Left colon (tissue), 2 donors: ENCODE data around the gene CFAP299. TPM values are rescaled to one million over a fixed set of nuclear protein-coding genes. Genes with fewer than 3 reads are reported as not detected.

Experiments used
- ATAC-seq: fragments of 200-7000 bp; cut with Tn5 transposase; one replicate; pipeline ENCODE4 v1.9.1; 2020; ENCODE audit warnings: mild to moderate bottlenecking, moderate library complexity
- DNase-seq, 2 donors: peaks; one replicate each; pipeline ENCODE4 v3.0.0-alpha.2; 2020
- intact Hi-C, 2 donors: fragments of 100-400 bp; cut with DNase I in 1 of 2; cut with micrococcal nuclease in 1 of 2; formaldehyde crosslinking; loops; one replicate each; pipeline versions ENCODE4 v1.11.2 to v1.14.0; 2022; cut with DNase I, micrococcal nuclease
- total RNA-seq, 2 donors: library from RNA; stranded (reverse); fragmentation: NEBNext Ultra II Directional; extraction: Animal tissue kit (Norgen Biotek cat#: 25700); gene quantifications; one replicate each; pipeline ENCODE4 v1.2.1, GENCODE V29; 2021
- donor health status: DM: no; HTN: no; CAD: no.
- donor health status: DM: yes; HTN: yes; CAD: no.

The CFAP299 gene
- total RNA-seq, 2 donors from 2014 or later = not detected

- DNase-seq = no peak
- no peak for ATAC-seq
- intact Hi-C loops = no loop called here
These were observed 204.8 kb downstream of the CFAP299 start for GRCh38 chr4:80540349-80540748.

DNA sequence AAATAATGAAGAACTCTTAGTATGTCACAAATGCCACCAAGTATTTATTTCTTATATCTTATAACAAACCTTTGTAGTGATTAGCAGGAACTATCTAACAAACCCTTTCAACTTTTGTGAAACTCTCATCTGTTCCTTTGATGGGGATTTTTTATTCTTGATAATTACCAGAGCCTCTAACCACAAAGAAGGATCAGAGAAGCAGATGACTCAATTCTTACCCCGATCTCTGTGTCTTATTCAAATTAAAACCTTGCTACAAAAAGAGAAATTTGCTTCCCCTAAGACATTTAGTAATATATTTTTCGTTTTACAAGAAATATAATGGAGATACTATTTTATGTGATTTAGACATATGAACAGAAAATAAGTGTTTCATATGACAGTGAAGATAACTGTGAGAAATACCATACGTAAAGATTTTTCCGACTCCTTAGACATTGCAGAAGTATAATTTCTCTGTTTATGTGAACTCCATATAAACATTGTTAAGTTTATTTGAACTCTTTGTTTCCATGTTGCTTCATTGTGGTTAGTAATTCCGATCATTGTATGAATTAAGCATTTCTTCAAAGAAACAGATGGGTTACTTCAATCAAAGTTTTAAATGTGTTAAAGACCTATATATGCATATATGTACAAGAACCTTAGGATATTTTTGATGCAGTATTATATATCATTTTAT, 205.4 kb downstream of the CFAP299 start:
- intact Hi-C loops = no loop called here
- no peak for DNase-seq
- no peak for ATAC-seq

GRCh38 chr4:80542747-80543146, 207.2 kb downstream of the CFAP299 start:
- intact Hi-C loops = no loop called here
- ATAC-seq = no peak

DNA sequence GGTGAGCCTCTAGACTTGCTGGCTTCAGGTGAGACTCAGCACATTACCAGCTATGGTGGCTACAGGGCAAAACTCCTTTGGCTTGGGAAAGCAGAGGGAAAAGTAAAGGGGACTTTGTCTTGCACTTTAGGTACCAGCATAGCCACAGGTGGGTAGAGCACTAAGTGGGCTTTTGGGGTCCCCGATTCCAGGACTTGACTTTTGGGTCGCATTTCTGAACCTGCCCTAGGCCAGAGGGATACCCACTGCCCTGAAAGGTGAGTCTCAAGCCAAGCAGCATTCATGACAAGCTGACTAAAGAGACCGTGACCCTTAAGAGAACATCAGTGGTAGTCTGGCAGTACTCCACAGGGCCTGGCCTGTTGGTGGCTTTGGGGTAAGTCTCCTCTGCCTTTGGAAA, 224.8 kb downstream of the CFAP299 start:
- ATAC-seq = no peak
- intact Hi-C loops = no loop called here
- DNase-seq = no peak

More at GRCh38 chr4:80542747-80543146, 207.2 kb downstream of the CFAP299 start:
- DNase-seq = no peak

DNA sequence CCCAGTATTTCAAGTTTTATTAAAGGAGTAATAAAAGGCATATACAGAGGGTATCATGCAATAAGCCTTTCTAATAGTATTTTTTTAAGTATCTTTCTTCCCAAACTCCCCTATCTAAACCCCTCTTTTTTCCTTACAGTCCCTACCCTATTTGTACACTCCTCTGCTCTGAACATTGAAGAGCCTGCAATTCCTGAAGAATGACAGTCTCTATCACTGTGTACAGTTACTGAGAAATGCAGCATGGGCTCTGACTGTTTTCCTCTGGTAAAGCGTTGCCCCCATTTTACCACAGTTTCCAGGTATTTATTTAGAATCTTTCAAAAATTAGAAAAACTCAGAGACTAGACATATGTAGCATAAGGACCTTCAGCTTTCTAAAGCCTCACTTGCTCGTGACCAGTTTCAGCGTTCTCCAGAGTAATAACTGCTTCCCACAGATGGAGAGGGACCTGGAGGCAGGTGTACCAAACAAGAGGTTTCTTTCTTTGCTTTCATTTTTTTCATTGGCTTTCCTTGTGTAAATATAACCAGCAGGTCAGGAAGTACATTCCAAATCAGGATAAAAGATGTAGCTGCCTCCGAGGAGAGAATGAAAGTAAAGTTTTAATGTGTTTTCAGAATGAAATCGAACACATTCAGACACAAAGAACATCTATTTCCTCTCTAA, 230.8 kb downstream of the CFAP299 start:
- intact Hi-C loops = no loop called here
- no peak for DNase-seq
- ATAC-seq = peak; percentile 65

GRCh38 chr4:80568891-80569290, 233.4 kb downstream of the CFAP299 start:
- DNase-seq = no peak

GRCh38 chr4:80576796-80577195, 241.3 kb downstream of the CFAP299 start:
- DNase-seq (no peak), ATAC-seq (no peak)
- intact Hi-C loops = no loop called here

More at GRCh38 chr4:80568891-80569290, 233.4 kb downstream of the CFAP299 start:
- ATAC-seq = no peak
- intact Hi-C loops = no loop called here

DNA sequence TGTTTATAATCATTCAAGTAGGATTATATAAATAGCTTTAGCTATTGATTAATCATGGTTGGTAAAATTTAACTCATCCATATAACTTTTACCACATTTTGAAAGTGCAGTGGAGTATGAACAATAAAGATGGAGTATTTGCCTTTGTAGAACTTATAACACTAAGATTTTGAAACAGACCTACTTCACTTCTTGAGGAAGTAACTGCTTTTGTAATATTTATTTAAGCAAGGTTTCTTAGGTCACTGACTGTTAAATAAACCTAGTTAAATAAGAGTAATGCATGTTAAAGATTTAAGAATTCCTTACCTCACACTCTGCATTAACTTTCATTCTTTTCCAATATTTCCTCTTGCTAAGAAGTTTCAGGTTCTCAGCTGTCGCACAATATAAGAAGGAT, 242.5 kb downstream of the CFAP299 start:
- ATAC-seq = no peak
- intact Hi-C loops = no loop called here
- no peak for DNase-seq

DNA sequence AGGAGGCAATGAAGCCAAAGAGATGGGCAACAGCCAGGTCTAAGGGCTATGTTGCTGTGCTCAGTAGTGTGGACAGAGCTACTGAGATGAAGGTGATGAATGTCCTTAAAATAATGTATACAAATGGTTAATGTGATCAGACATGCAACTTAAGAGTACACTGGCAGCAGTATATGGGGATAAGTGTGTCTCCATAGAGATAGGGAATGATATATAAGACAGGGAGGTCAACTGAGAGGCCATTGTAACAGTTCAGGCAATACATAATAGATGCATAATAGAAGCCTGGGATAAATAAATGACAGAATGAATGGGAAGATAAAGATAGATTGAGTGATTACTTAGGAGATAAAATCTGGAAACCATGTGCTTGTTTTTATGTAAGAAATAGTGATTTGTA, 250.0 kb downstream of the CFAP299 start:
- ATAC-seq (no peak), DNase-seq (no peak)
- intact Hi-C loops = no loop called here

DNA sequence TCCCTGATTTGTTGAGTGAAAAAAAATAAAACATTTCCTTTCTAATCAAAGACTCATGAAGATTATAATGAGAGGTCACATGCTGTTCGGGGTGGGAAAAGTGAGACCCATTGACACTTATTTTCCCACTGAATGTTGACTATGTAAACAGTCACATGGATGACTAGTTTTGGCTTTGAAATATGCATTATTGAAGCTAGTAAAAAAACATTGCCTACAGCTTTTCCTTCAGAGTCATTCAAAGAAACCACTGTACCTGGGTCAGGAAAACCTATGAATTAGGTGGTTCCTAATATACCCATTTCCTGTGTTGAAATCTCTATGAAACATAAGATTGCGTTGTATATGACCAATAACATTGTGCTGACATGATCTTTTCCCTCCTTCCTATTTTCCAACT, 251.2 kb downstream of the CFAP299 start:
- intact Hi-C loops = no loop called here
- ATAC-seq (no peak), DNase-seq (no peak)

- ATAC-seq (no peak), DNase-seq (no peak)
- intact Hi-C loops = no loop called here
These were observed 252.4 kb downstream of the CFAP299 start for GRCh38 chr4:80587871-80588385.

- DNase-seq (no peak), ATAC-seq (peak; percentile 49)
- intact Hi-C loops = no loop called here
These were observed 257.4 kb downstream of the CFAP299 start for GRCh38 chr4:80592950-80593349.

DNA sequence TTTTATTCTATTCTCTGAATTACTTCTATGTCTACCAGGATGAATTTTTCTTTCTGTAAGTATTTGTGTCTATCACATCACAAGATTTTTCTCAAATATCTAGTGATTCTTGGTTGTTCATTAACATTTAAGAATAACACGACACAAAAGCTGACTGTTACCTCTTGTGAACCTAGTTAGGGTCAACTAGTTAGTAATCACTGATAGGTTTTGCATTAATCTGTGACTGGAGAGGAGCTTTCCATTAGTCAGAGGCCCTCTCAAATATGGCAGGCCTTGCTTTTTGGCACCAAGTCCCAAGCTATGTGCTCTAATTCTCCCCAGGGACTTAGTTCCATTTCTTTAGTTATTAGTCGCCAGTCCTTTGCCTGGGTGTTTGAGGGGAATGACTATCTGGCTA, 259.2 kb downstream of the CFAP299 start:
- DNase-seq = no peak
- no peak for ATAC-seq
- intact Hi-C loops = no loop called here

- intact Hi-C loops = no loop called here
- no peak for DNase-seq
- ATAC-seq = no peak
These were observed 272.9 kb downstream of the CFAP299 start for GRCh38 chr4:80608281-80608980.

- no peak for DNase-seq
- ATAC-seq = no peak
- intact Hi-C loops = no loop called here
These were observed 274.7 kb downstream of the CFAP299 start for GRCh38 chr4:80610199-80610598.

DNA sequence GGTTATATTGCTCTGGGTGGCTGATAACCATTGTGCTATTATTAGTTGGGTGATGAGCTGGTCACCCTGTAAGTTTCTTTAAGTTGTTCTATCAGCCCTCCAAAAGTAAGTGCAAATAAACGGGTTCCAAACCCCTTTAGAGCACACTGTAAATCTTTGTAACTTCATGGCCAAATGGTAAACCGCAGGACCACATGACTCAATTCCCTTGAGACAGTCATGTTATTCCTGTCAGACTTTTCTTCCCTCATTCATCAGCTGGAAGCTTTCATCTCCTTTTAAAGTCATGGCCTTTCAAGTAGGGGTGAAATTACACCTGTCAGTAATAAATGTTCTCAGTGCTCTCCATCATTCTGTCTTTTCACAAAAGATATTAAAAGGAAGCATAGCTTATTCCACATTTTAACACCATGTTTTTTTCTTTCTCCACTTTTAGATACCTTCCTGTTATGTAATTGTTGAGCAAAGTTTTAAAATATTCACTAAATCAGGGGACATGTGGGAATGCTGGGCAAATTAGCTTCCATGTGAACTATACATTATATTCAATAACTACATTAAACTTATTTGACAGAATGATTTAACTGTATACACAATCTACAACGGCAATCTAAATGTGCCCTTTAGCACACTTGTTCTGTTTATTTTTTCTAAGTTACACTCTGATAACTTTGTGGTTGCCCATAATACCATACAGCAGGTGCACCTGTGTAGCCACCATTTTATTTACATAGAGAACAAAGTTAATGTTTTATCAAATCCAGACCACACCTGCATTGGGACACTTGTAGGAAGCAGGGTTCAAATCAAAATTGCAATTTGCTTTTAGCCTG, 275.5 kb downstream of the CFAP299 start:
- peak; percentile 98 for ATAC-seq
- peak in 1 of 2 donors; percentile 28 for DNase-seq
- intact Hi-C loops = no loop called here

DNA sequence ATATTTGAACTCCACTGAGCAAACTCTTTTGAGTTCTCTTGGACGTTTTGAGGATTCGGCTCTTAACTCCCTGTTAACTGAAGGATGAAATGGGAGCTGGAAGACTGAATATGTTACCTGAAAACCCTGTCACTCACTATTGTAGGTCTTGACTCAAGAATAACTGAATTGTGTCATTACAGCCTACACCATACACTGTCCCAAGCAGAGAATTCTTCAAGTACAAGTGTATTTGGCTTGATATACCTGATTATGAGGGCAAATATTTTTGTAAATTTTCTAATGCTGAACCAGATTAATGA, 276.1 kb downstream of the CFAP299 start:
- peak; percentile 30 for ATAC-seq
- intact Hi-C loops = no loop called here

DNA sequence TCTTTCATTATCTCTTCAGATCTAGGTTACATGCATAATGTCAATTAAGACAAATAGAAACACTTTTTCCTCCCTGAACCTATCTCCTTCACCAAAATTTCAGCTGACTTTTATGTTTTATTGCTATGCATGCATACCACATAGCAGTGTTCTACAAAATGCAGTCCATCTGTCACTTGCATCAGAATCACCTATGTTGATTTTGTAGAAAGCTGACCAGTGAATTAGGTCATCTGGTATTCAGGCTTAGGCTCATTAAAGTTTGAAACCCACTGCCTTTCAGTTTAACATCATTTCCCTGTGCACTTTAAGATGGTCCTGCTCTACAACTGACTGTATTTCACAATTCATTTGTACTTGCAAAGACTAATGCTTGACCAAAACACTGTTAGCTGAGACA, 277.9 kb downstream of the CFAP299 start:
- ATAC-seq (no peak), DNase-seq (no peak)
- intact Hi-C loops = no loop called here

More for the DNA sequence above, 276.1 kb downstream of the CFAP299 start:
- DNase-seq = no peak

DNA sequence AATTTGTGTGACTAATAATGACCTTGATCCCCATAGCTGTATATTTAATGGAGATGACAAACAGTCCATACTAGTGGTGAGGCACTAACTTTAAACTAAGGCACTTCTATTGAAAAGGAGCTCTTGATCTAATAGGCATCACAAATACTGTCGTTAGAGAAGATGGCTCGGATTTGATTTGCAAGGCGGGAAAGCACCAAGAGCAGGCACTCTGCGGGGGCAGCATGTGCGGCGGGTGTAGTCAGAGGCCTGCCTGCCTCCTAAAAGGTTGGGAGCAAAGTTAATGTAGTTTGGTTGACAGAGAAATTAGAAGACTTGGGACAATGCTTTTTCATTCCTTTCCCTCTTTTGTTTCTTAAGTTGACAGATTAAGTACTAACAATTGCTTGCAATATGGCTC, 278.8 kb downstream of the CFAP299 start:
- intact Hi-C loops = no loop called here
- DNase-seq (no peak), ATAC-seq (no peak)
